C4-2B (cell line): ENCODE data around the gene NHLRC4.

Source experiments
- CTCF ChIP-seq: fragments of 450-650 bp; conservative IDR thresholded peaks from 2 replicates; pipeline ENCODE4 v1.5.1; 2017; ENCODE audit warnings: mild to moderate bottlenecking
- ZFX ChIP-seq: fragments of 450-650 bp; IDR thresholded peaks from 2 replicates; pipeline ENCODE4 v1.6.1; 2017

GRCh38 chr16:593406-593805 is 26.6 kb downstream of the NHLRC4 start:
- TF ChIP-seq CTCF (no peak), ZFX (no peak)
